22Rv1 (cell line): ENCODE data around the gene LMOD2.

Experiments
- CTCF ChIP-seq: fragments of 450-650 bp; IDR thresholded peaks from 2 replicates; pipeline ENCODE4 v1.5.1; 2017; ENCODE audit warnings: mild to moderate bottlenecking
- ZFX ChIP-seq: fragments of 450-650 bp; IDR thresholded peaks from 2 replicates; pipeline ENCODE4 v1.6.1; 2017; ENCODE audit warnings: antibody characterized with exemption, borderline replicate concordance

- TF ChIP-seq CTCF = no peak
- no peak for TF ChIP-seq ZFX
Measured at GRCh38 chr7:123660514-123661354, 5.1 kb downstream of the LMOD2 start.
